Mucosa of gallbladder (tissue), 1 donor: ENCODE measurements around the gene ANGPTL2. TPM values are rescaled to one million over a fixed set of nuclear protein-coding genes. Genes with fewer than 3 reads are reported as not detected.

Experiments used
- DNase-seq: peaks from one replicate; pipeline ENCODE4 v3.0.0-alpha.2; 2020; ENCODE audit warnings: low spot score
- total RNA-seq: library from RNA; stranded (reverse); gene quantifications from one replicate; pipeline ENCODE4 v1.2.1, GENCODE V29; 2021
- donor health status: DM: no; HTN: no; CAD: no.

The ANGPTL2 gene
- total RNA-seq, 1 donor from 2014 or later = 55.2 TPM

DNA sequence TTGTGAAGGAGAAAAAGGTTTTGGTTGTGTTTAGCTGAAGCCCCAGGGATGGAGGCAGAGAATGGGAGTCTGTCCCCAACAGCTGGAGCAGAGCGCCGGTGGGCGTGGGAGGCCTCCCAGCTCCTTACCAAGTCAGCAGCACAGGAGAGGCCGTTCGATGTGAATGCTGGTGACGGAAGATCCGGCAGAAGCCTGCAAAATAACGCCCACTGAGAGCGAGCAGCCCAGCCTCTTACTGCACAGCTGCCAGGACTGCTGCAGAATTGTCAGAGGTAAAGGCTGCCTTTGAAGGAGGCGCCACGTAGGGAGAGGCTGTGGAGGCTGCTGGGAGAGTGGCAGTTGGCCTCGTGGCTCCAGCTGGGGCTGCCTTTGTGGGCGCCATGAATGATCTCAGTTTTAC lies 26.2 kb downstream of the ANGPTL2 start:
- DNase-seq = no peak

DNA sequence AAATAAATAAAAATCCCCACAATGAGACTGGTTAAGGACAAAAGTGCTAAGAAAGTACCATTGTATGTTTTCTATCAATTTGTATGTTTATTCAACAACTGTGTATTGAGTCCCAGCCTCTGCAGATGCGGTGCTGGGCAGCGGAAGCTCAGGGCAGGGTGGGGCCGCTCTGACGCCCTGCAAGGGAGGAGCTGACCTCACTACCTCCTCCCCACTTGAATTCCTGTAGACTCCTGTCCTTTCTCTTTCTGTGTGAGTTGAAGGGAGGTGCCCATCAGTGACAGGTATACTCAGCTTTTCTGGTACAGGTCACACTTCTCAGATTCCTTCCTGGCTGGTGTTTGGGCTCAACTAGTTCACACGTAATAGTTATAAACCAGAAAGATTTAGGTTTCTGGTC lies 27.0 kb downstream of the ANGPTL2 start:
- no peak for DNase-seq

DNA sequence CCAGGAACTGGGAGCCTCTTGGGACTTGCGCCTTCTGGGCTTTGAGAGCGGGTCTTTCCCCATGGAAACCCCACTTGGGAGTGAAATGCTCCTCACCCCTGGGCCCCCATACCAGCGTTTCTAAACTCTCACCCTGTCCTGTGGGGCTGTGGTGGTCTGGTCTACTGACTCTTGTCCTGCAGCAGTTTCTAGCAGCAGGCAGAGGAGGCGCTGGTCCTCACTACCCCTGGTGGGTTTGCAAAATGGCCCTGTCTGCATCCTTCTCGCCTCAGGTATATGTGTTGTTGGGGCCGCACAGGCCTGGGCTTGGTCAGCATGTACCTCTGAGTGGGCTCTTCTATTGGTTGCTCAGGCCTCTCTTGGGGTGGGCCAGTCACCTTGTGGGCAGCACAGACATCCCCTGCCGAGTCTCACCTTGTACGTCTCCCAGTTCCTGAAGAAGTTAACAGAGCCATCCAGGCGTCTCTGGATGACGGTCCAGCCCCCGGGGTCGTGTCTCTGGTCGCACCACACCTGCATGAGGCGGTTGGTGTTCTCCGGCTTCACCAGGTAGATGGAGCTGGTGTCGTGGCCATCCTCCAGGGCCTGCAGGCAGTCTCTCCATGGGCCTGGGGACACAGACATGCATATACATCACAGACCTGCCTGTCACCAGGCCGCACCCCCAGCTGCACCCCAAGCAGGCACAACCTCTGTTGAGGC lies 29.0 kb downstream of the ANGPTL2 start:
- no peak for DNase-seq

DNA sequence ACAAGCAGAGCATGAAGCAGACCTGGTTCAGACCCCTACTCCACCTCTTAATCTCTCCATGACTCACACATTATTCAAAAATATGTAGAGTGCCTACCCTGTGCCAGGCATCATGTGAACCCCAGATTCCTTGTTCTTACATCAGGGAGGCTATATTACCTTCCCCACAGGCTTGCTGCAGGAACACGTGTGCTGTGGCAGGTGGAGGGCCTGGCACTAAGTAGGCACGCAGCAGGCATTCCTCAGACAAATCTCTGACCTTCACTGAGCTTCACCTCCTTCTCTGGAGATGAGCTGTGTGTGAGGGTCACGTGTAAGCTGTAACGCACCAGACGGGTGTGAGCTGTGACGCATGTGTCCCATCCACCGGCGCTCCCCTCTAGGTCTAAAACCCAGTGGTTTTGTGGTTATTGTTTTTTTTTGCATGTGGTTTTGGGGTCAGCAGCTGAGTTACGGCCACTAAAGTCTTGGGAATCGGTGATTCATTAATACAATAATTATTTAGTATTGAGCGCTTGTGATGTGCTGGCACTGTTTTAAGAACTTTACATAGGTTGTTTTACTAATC lies 30.3 kb downstream of the ANGPTL2 start:
- DNase-seq = no peak

DNA sequence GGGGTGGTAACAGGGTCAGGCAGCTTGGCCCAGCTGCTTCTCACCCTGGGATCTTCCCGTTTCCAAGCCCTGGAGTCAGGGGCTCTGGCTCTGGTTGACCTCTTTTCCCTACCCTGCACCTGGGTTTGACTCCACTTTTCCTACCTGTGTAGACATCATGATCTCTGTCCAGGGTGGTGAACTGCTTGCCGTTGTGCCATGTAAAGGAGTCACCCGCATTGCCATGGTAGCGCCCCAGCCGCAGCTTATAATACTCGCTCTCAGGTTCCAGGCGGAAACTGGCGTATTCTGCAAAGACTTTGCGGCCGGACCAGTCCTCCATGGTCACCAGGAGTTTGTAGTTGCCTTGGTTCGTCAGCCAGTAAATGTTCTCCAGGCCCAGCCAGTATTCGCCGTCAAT lies 30.9 kb downstream of the ANGPTL2 start:
- no peak for DNase-seq

DNA sequence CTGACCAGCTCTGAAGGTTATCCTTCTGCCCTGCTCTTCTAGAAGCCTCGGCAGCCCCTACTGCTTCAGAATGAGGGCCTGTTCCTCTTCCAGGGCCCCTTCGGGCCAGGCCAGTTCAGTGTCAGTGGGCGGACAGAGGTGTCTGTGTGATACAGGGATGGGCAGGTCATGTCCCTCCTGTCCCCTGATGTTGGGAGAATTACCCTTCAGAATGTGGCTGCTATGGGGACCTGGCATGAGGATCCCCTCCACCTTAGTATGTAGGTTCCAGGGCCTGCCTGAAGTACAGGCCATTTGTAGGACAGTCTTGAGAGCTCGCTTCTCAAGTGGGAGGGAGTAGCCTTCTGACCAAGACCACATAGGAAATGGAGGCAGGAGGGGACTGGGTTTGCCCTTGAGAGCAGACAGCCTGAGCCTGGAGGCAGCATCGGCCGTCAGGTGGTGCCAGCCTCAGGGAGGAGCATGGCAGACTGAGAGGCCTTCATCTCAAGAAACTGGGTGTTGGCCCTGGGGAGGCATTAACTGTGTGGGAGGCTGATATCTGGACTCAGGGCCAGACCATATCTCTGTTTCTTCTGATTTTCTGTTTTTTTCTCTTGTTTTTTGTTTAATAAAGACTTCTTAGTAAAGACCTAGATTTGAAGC lies 32.0 kb downstream of the ANGPTL2 start:
- DNase-seq = no peak

DNA sequence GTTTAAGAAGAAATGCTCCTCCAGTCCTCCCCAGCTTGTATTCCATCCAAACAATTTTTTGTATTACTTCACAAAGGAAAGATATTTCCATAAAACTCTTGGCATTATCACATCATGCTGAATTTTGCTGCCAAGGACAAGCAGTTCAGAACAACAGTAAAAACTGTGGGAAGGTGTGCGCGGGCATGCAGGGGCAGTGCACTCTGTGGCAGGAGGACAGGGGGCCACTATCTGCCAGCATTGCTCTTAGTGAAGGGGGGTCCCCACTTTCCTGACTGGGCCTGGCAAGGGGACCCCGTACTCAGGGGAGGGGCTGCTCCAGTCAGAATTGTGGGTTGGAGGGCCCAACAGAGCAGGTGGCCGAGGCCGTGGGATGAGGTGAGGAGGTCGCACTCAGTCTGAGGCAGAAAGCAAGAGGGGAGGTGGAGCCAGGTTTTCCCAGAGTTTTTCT lies 32.8 kb downstream of the ANGPTL2 start:
- no peak for DNase-seq

DNA sequence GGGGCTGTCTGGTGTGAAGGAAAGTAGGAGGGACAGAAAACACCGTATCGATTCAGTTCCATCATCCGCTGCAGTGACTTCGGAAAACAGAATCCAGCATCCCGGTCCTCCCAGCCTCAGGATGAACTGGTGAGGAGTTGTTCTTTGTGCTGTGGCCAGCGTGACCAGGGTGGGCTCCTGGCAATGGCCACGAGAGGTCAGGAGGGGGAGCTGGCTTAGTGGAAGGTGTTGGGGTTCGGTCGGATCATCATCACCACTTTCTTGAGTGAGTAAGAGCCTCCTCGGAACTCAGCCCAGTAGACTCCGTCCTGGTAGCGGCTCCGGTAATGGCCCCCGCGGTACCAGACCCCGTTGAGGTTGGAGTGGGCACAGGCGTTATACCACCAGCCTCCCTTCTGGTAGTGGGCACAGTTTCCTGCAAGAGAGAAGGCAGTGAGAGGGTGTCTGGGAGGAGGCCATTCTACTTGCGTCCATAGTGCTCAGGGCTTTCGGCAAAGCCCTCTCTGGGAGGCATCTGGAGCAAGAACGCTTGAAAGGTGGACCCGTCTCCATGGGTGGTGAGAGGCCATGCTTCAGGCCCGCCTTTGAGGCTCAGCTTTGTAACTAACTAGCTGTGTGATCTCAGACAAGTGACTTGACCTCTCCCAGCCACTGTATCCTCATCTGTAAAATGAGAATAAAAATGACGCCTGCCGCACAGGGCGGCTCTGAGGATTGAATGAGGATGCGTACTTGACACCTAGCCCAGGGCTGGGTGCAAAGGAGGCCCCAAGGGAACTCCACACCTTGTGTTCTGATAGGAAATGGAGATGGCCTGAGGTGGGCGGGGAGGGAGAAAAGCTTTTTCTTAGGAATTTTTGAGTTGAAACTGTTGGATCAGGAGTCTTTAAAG lies 33.5 kb downstream of the ANGPTL2 start:
- no peak for DNase-seq

DNA sequence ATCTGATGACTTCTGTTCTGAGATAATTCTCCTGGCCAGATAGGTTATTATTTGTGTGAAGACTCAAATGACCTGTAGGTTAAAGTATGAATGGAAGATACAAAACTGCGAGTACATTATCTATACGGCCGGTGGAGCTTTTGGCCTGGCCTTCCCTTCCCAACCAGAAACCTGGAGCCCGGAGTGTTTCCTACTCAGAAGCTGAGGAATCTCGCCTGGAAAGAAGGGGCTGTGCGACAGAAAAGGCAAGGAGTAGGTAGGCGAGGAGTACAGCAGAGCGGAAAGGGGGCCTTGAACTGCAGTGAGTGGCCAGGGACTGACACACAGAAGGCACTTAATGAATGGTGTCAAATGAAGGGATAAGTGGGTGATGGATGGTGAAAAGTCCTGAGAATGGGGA lies 34.6 kb downstream of the ANGPTL2 start:
- no peak for DNase-seq

DNA sequence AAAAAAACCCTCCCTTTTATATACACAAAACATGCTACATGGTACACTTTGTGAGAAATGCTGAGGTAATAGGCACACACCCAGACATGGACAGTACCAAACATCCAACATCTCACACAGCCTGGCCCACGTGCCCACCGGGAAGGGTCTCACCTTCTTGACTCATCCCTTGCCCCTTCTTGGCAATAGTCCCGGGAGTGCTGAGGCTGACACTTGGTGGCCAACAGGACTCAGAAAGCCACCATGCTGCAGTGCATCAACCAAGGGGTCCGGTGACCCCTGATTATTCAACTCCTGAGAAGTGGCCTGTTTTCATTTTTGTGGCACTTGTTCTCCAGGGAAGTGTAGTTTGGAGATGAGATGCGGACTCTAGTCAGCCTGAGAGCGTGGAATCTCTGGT lies 35.0 kb downstream of the ANGPTL2 start:
- DNase-seq = no peak

DNA sequence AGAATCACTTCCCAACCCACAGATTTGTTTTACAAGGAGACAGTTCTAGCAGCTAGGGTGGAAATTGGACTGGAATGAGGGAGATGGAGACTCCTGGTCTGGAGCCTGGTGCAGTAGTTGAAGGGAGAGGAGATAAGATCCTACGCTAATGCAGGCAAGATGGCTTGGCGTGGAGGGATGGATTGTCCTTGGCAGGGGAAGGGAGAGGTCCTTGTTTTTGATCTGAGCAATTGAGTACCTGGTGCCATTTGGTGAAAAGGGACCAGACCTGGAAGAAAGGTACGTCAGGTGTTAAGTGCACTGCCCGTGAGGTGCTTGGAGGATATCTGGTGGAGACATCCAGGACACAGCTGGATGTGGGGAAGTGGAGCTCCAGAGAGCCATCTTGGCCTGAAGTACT lies 35.7 kb downstream of the ANGPTL2 start:
- DNase-seq = no peak

DNA sequence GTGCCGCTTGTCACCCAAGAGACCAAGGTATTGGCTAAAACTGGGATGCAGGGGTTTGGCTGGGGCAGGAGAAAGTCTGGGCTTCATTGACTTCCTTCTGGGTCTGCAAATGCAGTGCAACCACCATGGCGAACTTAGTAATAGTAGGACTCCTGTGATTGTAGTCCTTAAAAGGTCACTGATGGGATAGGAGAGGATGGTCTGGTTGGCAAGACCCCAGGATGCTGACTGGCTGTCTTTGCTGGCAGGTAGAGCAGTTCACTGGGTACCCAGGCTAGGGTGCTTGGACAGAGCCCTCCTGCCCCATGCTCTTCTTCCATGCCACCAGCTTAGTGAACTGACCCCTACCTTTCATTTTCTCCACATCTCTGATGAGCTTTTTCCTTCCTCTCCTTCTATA lies 37.2 kb downstream of the ANGPTL2 start:
- no peak for DNase-seq

DNA sequence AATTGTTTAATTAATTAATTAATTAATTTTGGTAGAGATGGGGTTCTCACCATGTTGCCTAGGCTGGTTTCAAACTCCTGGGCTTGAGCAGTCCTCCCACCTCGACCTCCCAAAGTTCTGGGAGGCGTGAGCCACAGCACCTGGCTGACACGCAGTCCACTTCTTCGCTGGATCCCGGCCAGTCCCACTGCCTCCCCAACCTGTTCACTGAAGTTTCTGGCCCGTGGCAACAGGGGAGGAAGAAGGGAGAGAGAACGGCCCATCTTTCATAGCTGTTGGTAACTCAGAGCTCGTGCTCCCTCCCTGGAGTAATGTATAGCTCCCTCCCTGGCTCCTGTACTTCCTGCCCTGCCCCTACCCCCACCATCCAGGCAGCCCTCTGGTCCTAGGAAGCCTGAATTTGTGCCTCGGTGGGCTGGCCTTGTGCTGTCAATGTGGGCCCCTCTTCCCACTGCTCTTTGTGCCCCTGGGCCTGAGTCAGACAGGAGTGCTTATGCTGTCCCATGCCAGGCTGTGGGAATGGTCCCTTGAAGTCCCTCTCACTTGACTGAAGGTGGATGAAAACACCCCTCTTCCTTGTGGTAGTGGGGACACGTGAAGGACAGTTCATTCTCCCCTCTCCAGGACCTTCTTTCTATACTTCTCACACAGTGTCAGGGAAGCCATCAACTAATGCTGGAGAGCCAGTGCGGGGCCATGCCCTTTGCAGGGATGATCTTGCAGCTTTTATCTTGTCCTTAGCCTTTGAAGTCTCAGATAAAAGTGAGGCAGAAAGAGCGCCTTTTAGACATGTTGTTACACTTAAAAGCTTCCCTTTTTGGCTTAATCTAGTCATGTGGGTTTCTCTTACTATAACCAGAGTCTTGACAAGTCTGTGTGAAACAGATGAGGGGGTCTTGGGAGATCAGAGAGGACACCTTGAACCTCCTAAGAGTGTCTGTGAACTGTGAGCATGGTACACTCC lies 38.1 kb downstream of the ANGPTL2 start:
- DNase-seq = no peak

DNA sequence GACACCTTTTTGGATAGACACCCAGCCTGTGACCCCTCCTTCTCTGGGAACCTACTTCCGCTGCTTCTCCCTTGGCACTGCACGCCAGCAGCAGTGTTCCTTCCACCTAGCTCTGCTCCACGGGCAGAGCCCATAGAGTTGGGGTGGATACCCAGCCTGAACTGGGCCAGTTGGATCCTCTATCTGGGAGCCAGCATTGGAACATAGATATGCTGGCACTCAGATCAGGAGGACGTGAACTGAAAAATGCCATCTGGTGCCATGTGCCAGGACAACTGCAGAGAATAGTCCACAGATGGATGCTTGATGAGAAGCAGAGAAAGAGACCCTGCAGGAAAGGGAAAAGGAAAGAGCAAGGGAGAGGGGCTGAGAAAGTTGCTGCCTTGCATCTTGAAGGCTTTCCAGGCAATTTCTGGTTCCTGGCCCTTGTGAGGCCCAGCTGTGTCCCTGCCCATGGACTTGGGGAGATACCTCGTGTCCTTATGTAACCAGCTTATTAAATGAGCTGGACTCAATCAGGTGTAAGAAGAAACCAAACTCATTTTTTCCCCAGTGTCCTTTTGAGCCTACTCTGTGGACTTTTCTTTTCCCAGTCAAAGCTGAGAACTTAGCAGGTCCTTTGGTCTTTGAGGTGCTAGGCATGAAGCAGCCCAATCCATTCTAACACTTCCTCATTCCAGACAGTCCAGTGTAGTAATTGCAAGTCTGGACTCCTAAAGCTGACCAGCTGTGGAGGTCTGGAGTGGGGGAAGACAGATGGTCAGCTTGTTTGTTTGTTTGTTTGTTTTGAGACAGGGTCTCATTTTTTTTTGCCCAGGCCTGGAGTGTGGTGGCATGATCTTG lies 39.1 kb downstream of the ANGPTL2 start:
- no peak for DNase-seq

DNA sequence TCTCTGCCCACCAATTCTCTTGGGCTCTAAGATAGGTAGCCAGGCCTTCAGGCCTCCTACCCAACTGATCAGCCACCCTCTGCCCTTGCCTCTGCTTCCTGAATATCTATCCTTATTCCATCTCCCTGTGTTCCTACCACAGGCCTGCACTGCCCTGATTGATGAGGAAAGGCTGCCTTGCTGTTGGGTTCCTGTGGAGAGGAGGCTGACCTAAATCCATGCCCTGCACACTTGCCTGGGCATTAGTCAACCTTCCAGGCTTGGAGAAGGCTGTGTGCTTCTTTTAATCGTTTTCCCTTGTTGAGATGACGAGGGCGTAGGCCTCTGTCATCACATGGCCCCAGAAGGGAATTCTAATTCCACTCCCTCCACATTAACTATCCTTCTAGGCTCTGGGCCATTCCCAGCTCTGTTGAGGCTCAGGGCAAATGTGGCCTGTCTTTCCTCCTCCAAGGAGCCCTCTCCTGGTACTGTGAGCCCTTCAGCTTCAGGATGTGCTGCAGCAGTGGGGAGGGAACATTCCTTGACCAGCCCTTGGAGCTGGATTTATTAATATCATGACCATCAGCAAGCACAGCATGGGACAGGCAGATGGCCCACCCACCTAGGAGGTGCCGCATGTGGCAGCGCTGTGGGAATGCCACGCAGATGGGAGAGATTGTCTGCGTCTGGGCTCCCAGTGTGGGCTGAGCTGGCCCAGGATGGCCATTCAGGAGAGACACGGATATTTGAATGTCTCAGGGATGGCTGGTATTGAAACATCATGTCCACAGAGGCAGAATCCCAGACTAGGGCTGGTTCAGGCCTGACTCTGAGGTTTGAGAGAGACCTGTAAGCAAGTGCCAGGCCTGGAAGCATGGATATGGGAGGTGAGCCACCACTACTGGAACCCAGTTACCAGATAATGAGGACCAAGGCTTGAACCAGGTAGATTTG lies 40.9 kb downstream of the ANGPTL2 start:
- no peak for DNase-seq

DNA sequence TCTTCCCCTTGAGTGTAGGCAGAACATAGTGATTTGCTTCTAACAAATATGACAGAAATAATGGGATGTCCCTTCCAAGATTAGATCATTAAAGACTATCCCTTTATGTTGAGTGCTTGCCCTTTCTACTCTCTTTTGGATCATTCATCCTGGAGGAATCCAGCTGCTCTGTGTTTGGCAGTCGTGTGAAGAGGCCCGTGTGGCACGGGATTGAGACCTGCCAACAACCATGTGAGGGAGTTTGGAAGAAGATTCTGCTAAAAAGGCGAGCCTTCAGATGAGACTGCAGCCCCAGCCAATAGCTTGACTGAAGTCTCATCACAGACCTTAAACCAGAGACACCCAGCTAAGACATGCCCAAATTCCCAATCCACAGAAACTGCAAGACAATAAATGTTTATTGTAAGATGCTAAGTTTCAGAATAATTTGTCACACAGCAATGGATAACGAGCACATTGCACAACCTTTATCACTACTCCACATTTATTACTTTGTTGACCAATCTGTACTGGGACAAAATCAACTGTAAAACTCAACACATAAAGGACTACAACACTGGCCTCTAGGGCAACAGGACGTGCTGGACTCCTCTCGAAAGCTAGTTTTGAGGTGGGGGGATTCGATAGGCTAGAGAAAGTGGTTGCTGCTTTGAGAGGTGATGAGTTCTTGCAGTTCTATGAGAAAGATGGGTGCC lies 42.8 kb downstream of the ANGPTL2 start:
- no peak for DNase-seq

DNA sequence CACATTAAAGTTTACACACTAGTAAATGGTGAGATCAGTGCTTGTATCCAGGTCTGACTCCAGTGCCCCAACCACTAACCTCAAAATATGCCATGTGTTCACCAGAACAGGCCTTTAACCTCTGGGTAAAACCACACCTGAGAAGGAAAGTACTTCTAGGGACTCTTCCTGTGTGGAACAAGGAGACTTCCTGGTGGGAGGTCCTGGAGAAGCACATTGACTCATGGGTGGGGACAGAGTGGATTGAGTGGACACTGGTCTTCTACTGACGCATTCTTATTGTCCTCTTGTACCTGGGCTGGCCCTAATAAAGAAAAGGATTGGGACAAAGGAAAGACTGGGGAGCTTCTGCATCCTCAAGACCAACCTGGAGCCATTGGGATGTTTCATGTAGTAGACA lies 43.4 kb downstream of the ANGPTL2 start:
- no peak for DNase-seq

DNA sequence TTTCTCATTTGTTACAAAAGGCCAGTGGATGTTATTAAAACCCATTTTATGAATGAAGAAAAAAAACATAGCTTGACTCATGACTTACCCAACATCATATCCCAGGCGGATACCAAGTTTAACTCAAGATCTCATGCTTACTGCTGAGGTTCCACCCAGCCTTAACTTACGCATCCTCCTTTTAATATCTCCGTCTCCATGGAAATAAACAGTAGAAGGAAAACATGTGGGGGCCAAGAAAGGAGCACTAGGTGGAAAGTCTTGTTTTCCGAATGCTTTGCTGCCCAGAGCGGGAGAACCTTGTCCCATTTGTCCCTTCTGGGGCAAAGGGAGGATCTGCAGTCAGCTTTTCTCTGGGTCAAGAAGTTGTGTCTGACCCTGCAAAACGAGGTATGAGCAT lies 44.1 kb downstream of the ANGPTL2 start:
- DNase-seq = no peak

DNA sequence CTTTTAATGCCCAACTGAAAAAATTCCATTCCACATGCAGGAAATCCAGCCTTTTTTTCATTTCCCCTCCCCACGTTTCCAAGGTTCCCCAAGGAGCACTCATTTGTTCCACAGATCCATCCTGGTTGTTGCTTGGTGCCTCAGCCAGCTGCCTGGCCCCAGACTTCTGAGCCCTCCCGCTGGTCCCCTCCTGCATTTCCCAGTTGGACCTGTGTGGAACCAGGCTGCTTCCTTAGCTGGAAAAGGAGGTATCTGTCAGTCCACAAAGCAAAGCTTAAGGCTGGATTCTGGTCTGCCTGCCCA lies 44.8 kb downstream of the ANGPTL2 start:
- DNase-seq = no peak
